Measurements from ENCODE around the gene SLC9A6. TPM values are rescaled to one million over a fixed set of nuclear protein-coding genes. Genes with fewer than 3 reads are reported as not detected.

SLC9A6 gene
- total RNA-seq, 4 donors from 2014 or later: 15.2 to 21.7 (median 18.5) TPM

GRCh38 chrX:136061696-136062095 lies 76.5 kb downstream of the SLC9A6 start:
- Histone ChIP-seq H3K27ac (no peak overlapping the region), H3K36me3 (no peaks in the 10 kb centered on the region), H3K27me3 (no peaks in the 10 kb centered on the region), H3K9me3 (no peaks in the 10 kb centered on the region), H3K4me1 (no peaks in the 10 kb centered on the region), H3K4me3 (replicated peaks in 1 of 3) (no peak overlapping the region)
- WGBS, 2 donors: 86 to 89% methylated on average over 5 of the region's 5 CpGs
- no peak for DNase-seq
- intact Hi-C loops (cut with DNase I): no loop called here
- TF ChIP-seq CTCF (IDR thresholded peaks at IDR 0.05) (no peak), POLR2A (IDR thresholded peaks at IDR 0.05) (no peak)

DNA sequence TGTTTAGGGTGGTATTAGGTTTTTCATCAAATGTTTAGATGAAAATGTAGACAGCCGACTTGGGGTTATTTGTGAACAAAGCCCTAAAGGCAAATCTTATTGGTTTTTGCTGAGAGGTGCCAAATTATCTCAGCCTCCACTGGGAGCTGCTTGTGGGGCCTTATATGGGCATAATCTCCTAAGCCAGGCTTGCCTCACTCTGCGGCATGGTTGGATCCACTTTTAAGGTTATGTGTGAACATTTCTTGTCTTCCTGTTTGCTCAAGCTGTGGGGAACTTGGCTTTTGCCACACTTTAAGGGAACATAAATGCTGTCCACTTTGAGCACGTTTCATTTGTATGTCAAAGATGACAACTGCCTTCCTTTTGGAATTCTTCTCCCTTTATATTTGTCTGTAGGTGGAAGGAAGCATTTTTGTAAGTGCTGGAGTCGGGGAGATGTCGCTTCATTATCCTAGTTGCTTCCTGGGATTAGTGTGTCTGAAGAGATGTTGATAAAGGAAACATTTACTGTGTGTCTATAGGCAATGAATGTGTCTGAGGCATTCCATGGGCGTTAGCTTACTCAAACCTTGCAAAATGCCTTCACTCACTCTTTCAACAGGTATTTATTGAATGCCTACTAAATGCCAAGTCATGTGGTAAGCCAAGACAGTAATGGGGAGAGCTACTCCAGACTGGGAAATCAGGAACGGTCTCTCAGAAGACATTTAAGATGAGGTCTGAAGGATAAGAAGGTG lies 78.3 kb downstream of the SLC9A6 start:
- DNase-seq: no peak
- intact Hi-C loops (cut with DNase I): no loop called here

GRCh38 chrX:136064661-136065043 lies 79.4 kb downstream of the SLC9A6 start:
- H3K4me3 ChIP-seq (replicated peaks in 1 of 3): no peak overlapping the region
- no peaks in the 10 kb centered on the region for H3K36me3 ChIP-seq
- TF ChIP-seq CTCF (IDR thresholded peaks at IDR 0.05): no peak
- TF ChIP-seq POLR2A (IDR thresholded peaks at IDR 0.05): no peak
- DNase-seq: no peak
- no peaks in the 10 kb centered on the region for H3K9me3 ChIP-seq
- 93 to 94% methylated on average over 3 of the region's 3 CpGs for WGBS, 2 donors
- no peak overlapping the region for H3K27ac ChIP-seq
- H3K4me1 ChIP-seq: no peaks in the 10 kb centered on the region
- intact Hi-C loops (cut with DNase I): no loop called here
- no peaks in the 10 kb centered on the region for H3K27me3 ChIP-seq

More for the DNA sequence above, 78.3 kb downstream of the SLC9A6 start:
- Histone ChIP-seq H3K4me3 (replicated peaks in 1 of 3) (no peak overlapping the region), H3K4me1 (no peaks in the 10 kb centered on the region), H3K36me3 (no peaks in the 10 kb centered on the region), H3K27me3 (no peaks in the 10 kb centered on the region), H3K9me3 (no peaks in the 10 kb centered on the region), H3K27ac (no peak overlapping the region)
- WGBS, 2 donors: 77 to 81% methylated on average over 6 to 7 of the region's 7 CpGs
- TF ChIP-seq CTCF (IDR thresholded peaks at IDR 0.05) (no peak), POLR2A (IDR thresholded peaks at IDR 0.05) (no peak)

DNA sequence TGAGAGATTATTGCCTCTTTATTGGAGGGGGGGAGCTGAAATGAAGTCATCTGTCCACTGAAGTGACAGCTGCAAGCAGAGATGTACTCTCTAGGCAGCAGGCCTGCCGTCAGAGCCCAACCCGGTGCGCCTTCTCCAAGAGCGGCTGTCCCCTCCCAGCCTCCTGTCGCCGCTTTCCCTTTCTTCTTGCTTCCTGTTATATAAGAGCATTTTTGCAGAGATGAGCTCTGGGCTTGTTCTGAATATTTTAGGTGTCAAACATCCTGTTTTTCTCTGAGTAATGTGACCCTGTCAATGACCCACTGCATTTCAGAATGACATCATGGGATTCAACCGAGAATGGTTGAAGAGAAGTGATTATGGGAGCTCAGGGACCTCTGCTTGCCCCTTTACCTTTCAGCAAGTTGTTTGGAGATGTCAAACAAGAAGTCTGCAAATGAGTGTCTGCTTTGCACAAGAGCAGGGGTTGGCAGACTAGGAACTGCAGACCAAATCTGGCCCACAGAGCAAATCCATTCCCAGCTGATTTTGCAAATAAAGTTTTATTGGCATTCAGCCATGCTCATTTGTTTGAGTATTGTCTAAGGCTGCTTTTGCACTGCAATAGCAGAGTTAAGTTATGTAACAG lies 79.9 kb downstream of the SLC9A6 start:
- intact Hi-C loops (cut with DNase I): no loop called here
- 73 to 76% methylated on average over 7 of the region's 7 CpGs for WGBS, 2 donors

More for the DNA sequence above, 79.9 kb downstream of the SLC9A6 start:
- TF ChIP-seq CTCF (IDR thresholded peaks at IDR 0.05) (no peak), POLR2A (IDR thresholded peaks at IDR 0.05) (no peak)
- Histone ChIP-seq H3K4me1 (no peaks in the 10 kb centered on the region), H3K36me3 (no peaks in the 10 kb centered on the region), H3K27me3 (no peaks in the 10 kb centered on the region), H3K9me3 (no peaks in the 10 kb centered on the region), H3K4me3 (replicated peaks in 1 of 3) (no peak overlapping the region), H3K27ac (no peak overlapping the region)
- no peak for DNase-seq
